ENCODE data around the gene WAPL.
A peak's percentile ranks its signal among the peaks of the same experiment; 100 is the strongest.
"Not testable (repeated sequence)": the region's sequence is repeated elsewhere in the genome, so short reads cannot be mapped to it uniquely, and the experiment has no call there.

WAPL gene

GRCh38 chr10:86390337-86391120 lies 131.1 kb downstream of the WAPL start:
- DNase-seq (ENCODE audit: low read depth, low spot score), result no peak

DNA sequence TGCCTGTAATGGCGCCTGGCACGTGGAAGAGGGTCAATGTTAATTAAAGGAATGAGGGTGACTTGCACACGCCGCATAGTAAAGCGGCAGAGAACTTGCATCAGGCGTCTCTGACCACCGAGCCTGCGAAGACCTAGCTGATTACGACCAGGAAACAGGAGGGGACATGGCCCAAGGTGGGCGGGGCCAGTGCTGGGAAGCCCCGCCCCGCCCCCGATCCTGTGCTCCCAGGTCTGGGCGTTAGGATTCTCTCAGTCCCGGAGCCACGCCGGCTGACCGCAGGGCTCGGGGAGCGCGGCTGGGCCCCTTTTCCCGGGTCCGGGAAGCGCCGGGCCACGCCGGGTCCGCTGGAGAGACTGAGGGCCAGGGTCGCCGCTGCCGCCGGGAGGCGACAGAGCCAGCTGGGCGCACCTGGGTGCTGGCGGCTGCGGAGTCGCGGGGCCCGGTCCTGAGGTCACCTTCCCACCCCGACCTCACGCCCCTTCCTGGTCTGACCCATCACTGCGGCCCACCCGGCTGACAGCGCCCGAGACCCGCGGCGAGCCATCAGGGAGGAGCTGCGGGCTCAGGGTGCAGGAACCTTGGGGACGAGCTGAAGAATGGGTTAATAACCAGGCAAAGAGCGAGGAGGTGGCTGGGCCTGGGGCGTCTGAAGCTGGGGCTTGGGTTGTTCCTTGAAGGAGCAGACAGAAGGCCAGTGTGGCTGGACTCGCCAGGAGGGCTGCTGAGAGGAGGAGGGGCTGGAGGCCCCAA lies 132.0 kb downstream of the WAPL start:
- DNase-seq (ENCODE audit: low read depth, low spot score), result peak; percentile 42

DNA sequence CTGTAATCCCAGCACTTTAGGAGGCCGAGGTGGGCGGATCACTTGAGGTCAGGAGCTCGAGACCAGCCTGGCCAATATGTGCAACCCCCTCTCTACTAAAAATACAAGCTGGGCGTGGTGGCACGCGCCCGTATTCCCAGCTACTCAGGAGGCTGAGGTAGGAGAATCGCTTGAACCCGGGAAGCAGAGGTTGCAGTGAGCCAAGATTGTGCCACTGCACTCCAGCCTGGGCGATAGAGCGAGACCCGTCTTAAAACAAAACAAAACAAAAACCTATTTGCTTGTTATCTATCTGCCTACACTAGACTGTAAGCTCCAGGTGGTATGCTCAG lies 132.5 kb downstream of the WAPL start:
- DNase-seq (ENCODE audit: low read depth, low spot score), result not testable (repeated sequence)

GRCh38 chr10:86388119-86388704 lies 133.4 kb downstream of the WAPL start:
- no peak for DNase-seq (ENCODE audit: low read depth, low spot score)

DNA sequence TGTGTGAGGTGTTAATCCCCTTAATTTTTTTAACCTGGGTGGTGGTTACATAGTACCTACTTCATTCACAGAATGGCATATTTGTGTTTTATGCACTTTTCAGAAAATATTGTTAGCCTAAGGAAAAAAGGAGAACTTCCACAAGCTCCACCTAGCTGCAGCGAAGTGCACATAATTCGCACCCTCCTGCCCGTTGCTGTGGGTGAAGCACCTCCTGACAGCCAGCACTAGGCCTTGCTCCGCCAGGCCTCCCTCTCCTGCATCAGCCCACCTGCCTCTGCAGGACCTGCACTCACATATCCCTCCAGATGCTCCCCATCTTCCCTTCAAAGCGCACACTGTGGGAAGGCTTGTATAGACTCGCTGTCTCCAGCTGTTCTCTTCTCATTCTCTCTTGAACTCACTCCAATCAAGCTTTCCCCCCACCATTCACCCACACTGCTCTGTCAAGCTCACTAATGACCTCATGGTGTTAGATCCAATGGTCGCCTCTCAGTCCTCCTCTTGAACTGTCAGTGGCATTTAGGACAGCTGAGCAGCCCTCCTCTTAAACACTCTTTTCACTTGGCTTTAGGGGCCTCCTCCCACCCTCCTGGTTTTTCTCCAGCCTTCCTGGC lies 134.3 kb downstream of the WAPL start:
- no peak for DNase-seq (ENCODE audit: low read depth, low spot score)

- DNase-seq (ENCODE audit: low read depth, low spot score), result no peak
These were observed 135.8 kb downstream of the WAPL start for GRCh38 chr10:86385806-86386205.

Measured in astrocyte of the hippocampus (primary cell).